Astrocyte (in vitro differentiated cells and primary cell): ENCODE results near the gene RSL24D1. TPM values are rescaled to one million over a fixed set of nuclear protein-coding genes. Genes with fewer than 3 reads are reported as not detected.

Experiments
- DNase-seq: peaks from one replicate; pipeline ENCODE4 v3.0.0-alpha.2; 2010; ENCODE audit warnings: low read depth
- FAIRE-seq: peaks from 2 replicates; lab custom pipeline; 2011; peaks lifted over from hg19 to GRCh38; lab: Jason Lieb, UNC
- H2AFZ ChIP-seq: 2 replicates; pipeline ENCODE4 v1.6.0; 2012; ENCODE audit warnings: low read depth, low read length, inconsistent platforms
- H3K27ac ChIP-seq: 2 replicates; pipeline ENCODE4 v1.5.1; 2011; ENCODE audit warnings: low read depth, low read length, inconsistent platforms
- H3K27me3 ChIP-seq: 2 replicates; pipeline ENCODE4 v1.6.0; 2011; ENCODE audit warnings: low read length, inconsistent platforms; ENCODE audit not compliant: insufficient read depth
- H3K36me3 ChIP-seq: 2 replicates; pipeline ENCODE4 v1.5.1; 2011; ENCODE audit warnings: low read length, inconsistent platforms; ENCODE audit not compliant: insufficient read depth
- H3K4me1 ChIP-seq: 2 replicates; pipeline ENCODE4 v1.5.1; 2011; ENCODE audit warnings: low read length, inconsistent platforms; ENCODE audit not compliant: insufficient read depth
- H3K4me2 ChIP-seq: 2 replicates; pipeline ENCODE4 v1.6.0; 2012; ENCODE audit warnings: low read length, inconsistent platforms
- H3K4me3 ChIP-seq: 2 replicates; pipeline ENCODE4 v1.5.1; 2011; ENCODE audit warnings: low read depth, mild to moderate bottlenecking, low read length, inconsistent platforms; ENCODE audit not compliant: insufficient read depth
- H3K79me2 ChIP-seq: 2 replicates; pipeline ENCODE4 v1.6.0; 2012; ENCODE audit warnings: mild to moderate bottlenecking, low read length, inconsistent platforms; ENCODE audit not compliant: insufficient read depth
- H3K9ac ChIP-seq: 2 replicates; pipeline ENCODE4 v1.6.0; 2012; ENCODE audit warnings: mild to moderate bottlenecking, low read length, inconsistent platforms
- H3K9me3 ChIP-seq: 2 replicates; pipeline ENCODE4 v1.5.1; 2012; ENCODE audit warnings: low read depth, mild to moderate bottlenecking, low read length, inconsistent platforms; ENCODE audit not compliant: insufficient read depth
- H4K20me1 ChIP-seq: 2 replicates; pipeline ENCODE4 v1.6.0; 2012; ENCODE audit warnings: low read length, inconsistent platforms; ENCODE audit not compliant: insufficient read depth
- H3K27ac Mint-ChIP-seq: one replicate; pipeline ENCODE4 v1.8.0; 2021; ENCODE audit warnings: mild to moderate bottlenecking, mixed read lengths; ENCODE audit not compliant: unreplicated experiment
- H3K27me3 Mint-ChIP-seq: one replicate; pipeline ENCODE4 v1.8.0; 2021; ENCODE audit warnings: low read depth, mixed read lengths; ENCODE audit not compliant: unreplicated experiment
- H3K36me3 Mint-ChIP-seq: one replicate; pipeline ENCODE4 v1.8.0; 2021; ENCODE audit warnings: low read depth, mixed read lengths; ENCODE audit not compliant: unreplicated experiment
- H3K4me1 Mint-ChIP-seq: one replicate; pipeline ENCODE4 v1.8.0; 2021; ENCODE audit warnings: low read depth, mixed read lengths; ENCODE audit not compliant: unreplicated experiment
- H3K4me3 Mint-ChIP-seq: one replicate; pipeline ENCODE4 v1.8.0; 2021; ENCODE audit warnings: mild to moderate bottlenecking, moderate library complexity, mixed read lengths; ENCODE audit not compliant: unreplicated experiment
- H3K9me3 Mint-ChIP-seq: one replicate; pipeline ENCODE4 v1.8.0; 2021; ENCODE audit warnings: mild to moderate bottlenecking, mixed read lengths; ENCODE audit not compliant: unreplicated experiment
- EZH2 ChIP-seq: IDR thresholded peaks from 2 replicates; pipeline ENCODE4 v1.6.1; 2012; ENCODE audit warnings: mild to moderate bottlenecking, low read length, inconsistent platforms; ENCODE audit not compliant: insufficient read depth
- total RNA-seq: library from RNA; stranded (reverse); gene quantifications from 2 replicates; pipeline ENCODE4 v1.2.1, GENCODE V29; 2021
- TF ChIP-seq, protein P1 (sequence below): IDR thresholded peaks from 2 replicates; pipeline ENCODE4 v1.5.1; 2011; ENCODE audit warnings: low read depth, mild to moderate bottlenecking, inconsistent platforms, low read length, moderate library complexity; ENCODE audit not compliant: insufficient read depth

RSL24D1 gene
- total RNA-seq, 1 donor from 2014 or later: 76.1 TPM

GRCh38 chr15:55234104-55234799, 37.5 kb upstream of the RSL24D1 start:
- no peaks in the 10 kb centered on the region for H3K9me3 Mint-ChIP-seq
- no peak overlapping the region for H3K9ac ChIP-seq
- no peak overlapping the region for H3K27ac Mint-ChIP-seq
- H3K27me3 Mint-ChIP-seq: no peaks in the 10 kb centered on the region
- no peaks in the 10 kb centered on the region for H3K36me3 Mint-ChIP-seq
- DNase-seq (no peak), FAIRE-seq (no peak)
- no peak overlapping the region for H3K4me2 ChIP-seq
- H3K9me3 ChIP-seq: no peaks in the 10 kb centered on the region
- no peak overlapping the region for H3K4me3 ChIP-seq
- H3K79me2 ChIP-seq: no peaks in the 10 kb centered on the region
- H3K36me3 ChIP-seq: no peaks in the 10 kb centered on the region
- peaks cover 4% of the 10 kb centered on the region for H3K4me1 ChIP-seq
- no peak overlapping the region for H2AFZ ChIP-seq
- H3K27ac ChIP-seq: no peak overlapping the region
- H3K4me1 Mint-ChIP-seq: peaks cover 6% of the 10 kb centered on the region
- H4K20me1 ChIP-seq: no peaks in the 10 kb centered on the region
- H3K27me3 ChIP-seq: no peaks in the 10 kb centered on the region
- H3K4me3 Mint-ChIP-seq: no peak overlapping the region
- TF ChIP-seq, protein P1, sequence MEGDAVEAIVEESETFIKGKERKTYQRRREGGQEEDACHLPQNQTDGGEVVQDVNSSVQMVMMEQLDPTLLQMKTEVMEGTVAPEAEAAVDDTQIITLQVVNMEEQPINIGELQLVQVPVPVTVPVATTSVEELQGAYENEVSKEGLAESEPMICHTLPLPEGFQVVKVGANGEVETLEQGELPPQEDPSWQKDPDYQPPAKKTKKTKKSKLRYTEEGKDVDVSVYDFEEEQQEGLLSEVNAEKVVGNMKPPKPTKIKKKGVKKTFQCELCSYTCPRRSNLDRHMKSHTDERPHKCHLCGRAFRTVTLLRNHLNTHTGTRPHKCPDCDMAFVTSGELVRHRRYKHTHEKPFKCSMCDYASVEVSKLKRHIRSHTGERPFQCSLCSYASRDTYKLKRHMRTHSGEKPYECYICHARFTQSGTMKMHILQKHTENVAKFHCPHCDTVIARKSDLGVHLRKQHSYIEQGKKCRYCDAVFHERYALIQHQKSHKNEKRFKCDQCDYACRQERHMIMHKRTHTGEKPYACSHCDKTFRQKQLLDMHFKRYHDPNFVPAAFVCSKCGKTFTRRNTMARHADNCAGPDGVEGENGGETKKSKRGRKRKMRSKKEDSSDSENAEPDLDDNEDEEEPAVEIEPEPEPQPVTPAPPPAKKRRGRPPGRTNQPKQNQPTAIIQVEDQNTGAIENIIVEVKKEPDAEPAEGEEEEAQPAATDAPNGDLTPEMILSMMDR: no peak
- TF ChIP-seq EZH2: no peak

- Mint-ChIP-seq H3K4me3 (no peak overlapping the region), H3K4me1 (peaks cover 6% of the 10 kb centered on the region), H3K27ac (no peak overlapping the region), H3K27me3 (no peaks in the 10 kb centered on the region), H3K9me3 (no peaks in the 10 kb centered on the region), H3K36me3 (no peaks in the 10 kb centered on the region)
- no peaks in the 10 kb centered on the region for H4K20me1 ChIP-seq
- H3K9ac ChIP-seq: no peak overlapping the region
- H3K27me3 ChIP-seq: no peaks in the 10 kb centered on the region
- H3K79me2 ChIP-seq: no peaks in the 10 kb centered on the region
- DNase-seq: no peak
- no peak for TF ChIP-seq EZH2
- TF ChIP-seq, protein P1: no peak
- H3K36me3 ChIP-seq: no peaks in the 10 kb centered on the region
- FAIRE-seq: no peak
- H3K9me3 ChIP-seq: no peaks in the 10 kb centered on the region
- H3K4me3 ChIP-seq: no peak overlapping the region
- H3K4me2 ChIP-seq: no peak overlapping the region
- no peak overlapping the region for H3K27ac ChIP-seq
- H2AFZ ChIP-seq: no peak overlapping the region
- peaks cover 4% of the 10 kb centered on the region for H3K4me1 ChIP-seq
Observed at GRCh38 chr15:55231455-55231854, 34.7 kb upstream of the RSL24D1 start.

DNA sequence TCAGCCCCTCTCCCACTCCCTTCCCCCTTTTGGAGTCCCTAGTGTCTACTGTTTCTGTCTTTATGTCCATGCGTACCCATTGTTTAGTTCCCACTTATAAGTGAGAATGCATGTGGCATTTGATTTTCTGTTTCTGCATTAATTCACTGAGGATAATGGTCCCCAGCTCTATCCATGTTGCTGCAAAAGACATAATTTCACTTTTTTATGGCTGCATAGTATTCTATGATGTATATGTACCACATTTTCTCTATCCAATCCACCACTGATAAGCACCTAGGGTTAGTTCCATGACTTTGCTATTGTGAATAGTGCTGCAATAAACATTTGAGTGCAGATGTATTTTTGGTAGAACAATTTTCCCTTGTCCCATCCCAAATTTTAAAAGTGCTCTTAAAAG, 34.2 kb upstream of the RSL24D1 start:
- H3K4me1 ChIP-seq: peaks cover 4% of the 10 kb centered on the region
- H3K9me3 ChIP-seq: no peaks in the 10 kb centered on the region
- TF ChIP-seq EZH2: no peak
- TF ChIP-seq, protein P1: no peak
- H3K4me2 ChIP-seq: no peak overlapping the region
- no peak overlapping the region for H3K9ac ChIP-seq
- H3K79me2 ChIP-seq: no peaks in the 10 kb centered on the region
- no peaks in the 10 kb centered on the region for H4K20me1 ChIP-seq
- Mint-ChIP-seq H3K4me1 (peaks cover 6% of the 10 kb centered on the region), H3K4me3 (no peak overlapping the region), H3K27me3 (no peaks in the 10 kb centered on the region), H3K9me3 (no peaks in the 10 kb centered on the region), H3K36me3 (no peaks in the 10 kb centered on the region), H3K27ac (no peak overlapping the region)
- DNase-seq (no peak), FAIRE-seq (no peak)
- no peak overlapping the region for H3K27ac ChIP-seq
- H3K4me3 ChIP-seq: no peak overlapping the region
- no peaks in the 10 kb centered on the region for H3K36me3 ChIP-seq
- H2AFZ ChIP-seq: no peak overlapping the region
- no peaks in the 10 kb centered on the region for H3K27me3 ChIP-seq
